ENCODE measurements around the gene CDRT4. TPM values are rescaled to one million over a fixed set of nuclear protein-coding genes. Genes with fewer than 3 reads are reported as not detected.

CDRT4 gene
- polyA plus RNA-seq, 1 of the 3 experiments (the other 2 are of a cell fraction), result 4.6 TPM

DNA sequence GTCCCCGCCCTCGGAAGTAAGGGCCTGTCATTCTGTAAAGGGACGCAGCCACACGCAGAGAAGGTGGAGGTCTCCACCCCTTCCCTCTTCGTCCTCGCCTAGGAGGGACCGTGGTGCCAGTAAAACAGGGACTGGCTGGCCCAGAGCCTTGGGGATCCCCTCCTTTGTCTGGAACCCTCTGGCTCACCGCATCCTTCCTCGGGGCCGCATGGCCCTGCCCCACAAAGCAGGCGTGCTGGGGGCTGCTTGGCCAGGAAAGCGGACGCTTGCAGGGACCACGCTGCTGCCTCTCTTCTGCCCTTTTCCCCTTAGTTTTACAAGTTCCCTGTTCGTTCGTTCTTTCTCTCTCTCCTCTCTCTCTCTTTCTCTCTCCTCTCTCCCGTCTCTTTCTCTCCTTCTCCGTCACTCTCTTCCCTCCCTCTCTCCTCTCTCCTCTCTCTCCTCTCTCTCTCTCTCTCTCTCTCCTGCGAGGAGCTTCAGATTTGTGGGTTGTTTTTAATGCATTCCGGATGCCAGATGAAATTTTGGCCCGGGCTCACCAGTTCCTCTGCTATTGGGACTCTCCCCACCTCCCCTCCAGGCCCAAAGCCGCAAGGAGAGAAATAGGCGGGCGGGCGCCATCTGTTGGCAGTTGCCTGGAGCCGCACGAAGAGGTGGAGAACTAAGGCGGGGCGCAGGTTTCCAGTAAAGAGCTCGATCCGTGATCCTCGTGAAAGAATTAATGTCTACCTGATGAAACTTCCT, 35.1 kb upstream of the CDRT4 start (continued):
- TF ChIP-seq GATA2 (CRISPR knock-in tag; IDR thresholded peaks at IDR 0.05), result no peak
- no peak for TF ChIP-seq NRF1 (IDR thresholded peaks at IDR 0.05; ENCODE audit: low read depth, low read length)
- TF ChIP-seq NFIC (IDR thresholded peaks at IDR 0.05; ENCODE audit: borderline replicate concordance), result peak; percentile 38; the same call in 1 of the 2 replicates

DNA sequence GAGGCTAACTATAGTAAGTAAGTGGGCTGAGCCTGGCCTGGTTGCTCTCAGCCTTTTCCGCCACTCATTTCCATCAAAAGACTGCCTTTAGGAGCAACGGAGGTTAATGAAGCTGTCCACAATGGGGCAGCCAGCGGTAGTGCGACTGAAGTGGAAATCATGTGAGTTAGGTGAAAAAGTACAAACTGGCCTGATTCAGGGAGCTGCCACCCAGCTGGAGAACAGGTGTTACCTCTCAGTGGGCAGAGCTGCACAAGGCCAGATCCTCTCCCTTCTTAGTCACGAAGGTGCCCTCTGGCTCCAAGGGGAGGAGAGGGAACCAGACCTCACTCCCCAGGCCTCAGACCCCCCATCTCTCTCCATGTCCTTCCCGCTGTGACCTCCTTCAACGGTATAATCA, 34.4 kb upstream of the CDRT4 start:
- Histone ChIP-seq H3K4me1 (ENCODE audit: control insufficient read depth in 1 of 2, insufficient read depth in 2 of 2, low read depth in 1 of 2, low read length in 1 of 2) (peaks cover 2 to 5% of the 10 kb centered on the region in 2 experiments; a peak in 1 of 4 replicates), H2AFZ (ENCODE audit: low read depth) (no peak overlapping the region), H3F3A (replicated peaks; ENCODE audit: insufficient read depth) (no peaks in the 10 kb centered on the region), H3K79me2 (ENCODE audit: insufficient read depth) (no peaks in the 10 kb centered on the region), H3K27me3 (ENCODE audit: insufficient read depth) (no peaks in the 10 kb centered on the region), H3K9me2 (no peaks in the 10 kb centered on the region), H3K27ac (ENCODE audit: low read depth in 2 of 2, low read length in 1 of 2) (no peak overlapping the region), H3K9ac (no peak overlapping the region), H3K4me3 (ENCODE audit: low read depth in 2 of 2, low read length in 1 of 2) (no peak overlapping the region), H3K9me3 (no peaks in the 10 kb centered on the region), H4K20me1 (ENCODE audit: insufficient read depth) (no peaks in the 10 kb centered on the region), H3K4me2 (no peak overlapping the region), H3K36me3 (replicated peaks in 1 of 2; ENCODE audit: control insufficient read depth in 1 of 2, insufficient read depth in 2 of 2, low read length in 1 of 2) (peaks cover 2 to 14% of the 10 kb centered on the region in 2 experiments)
- ChIA-PET CTCF (interaction anchor here (0.7 to 20.1 kb wide), 13 partner anchors 9 to 464 kb away, joined by 3 to 359 read pairs (median 5); partner anchors contain the start of gene PMP22), POLR2A (no interaction called here)
- TF ChIP-seq GABPA (IDR thresholded peaks at IDR 0.05; ENCODE audit: low read depth) (no peak), TCF12 (IDR thresholded peaks at IDR 0.05) (no peak), GATA2 (CRISPR knock-in tag; IDR thresholded peaks at IDR 0.05) (no peak), CHD2 (IDR thresholded peaks at IDR 0.05; ENCODE audit: low read length, partially characterized antibody) (no peak), POLR2AphosphoS5 (IDR thresholded peaks at IDR 0.05; ENCODE audit: low read depth, low read length) (no peak), MEF2A (IDR thresholded peaks at IDR 0.05; ENCODE audit: borderline replicate concordance, low read depth) (no peak), NRF1 (IDR thresholded peaks at IDR 0.05; ENCODE audit: low read depth, low read length) (no peak)
- TF ChIP-seq, protein P1, sequence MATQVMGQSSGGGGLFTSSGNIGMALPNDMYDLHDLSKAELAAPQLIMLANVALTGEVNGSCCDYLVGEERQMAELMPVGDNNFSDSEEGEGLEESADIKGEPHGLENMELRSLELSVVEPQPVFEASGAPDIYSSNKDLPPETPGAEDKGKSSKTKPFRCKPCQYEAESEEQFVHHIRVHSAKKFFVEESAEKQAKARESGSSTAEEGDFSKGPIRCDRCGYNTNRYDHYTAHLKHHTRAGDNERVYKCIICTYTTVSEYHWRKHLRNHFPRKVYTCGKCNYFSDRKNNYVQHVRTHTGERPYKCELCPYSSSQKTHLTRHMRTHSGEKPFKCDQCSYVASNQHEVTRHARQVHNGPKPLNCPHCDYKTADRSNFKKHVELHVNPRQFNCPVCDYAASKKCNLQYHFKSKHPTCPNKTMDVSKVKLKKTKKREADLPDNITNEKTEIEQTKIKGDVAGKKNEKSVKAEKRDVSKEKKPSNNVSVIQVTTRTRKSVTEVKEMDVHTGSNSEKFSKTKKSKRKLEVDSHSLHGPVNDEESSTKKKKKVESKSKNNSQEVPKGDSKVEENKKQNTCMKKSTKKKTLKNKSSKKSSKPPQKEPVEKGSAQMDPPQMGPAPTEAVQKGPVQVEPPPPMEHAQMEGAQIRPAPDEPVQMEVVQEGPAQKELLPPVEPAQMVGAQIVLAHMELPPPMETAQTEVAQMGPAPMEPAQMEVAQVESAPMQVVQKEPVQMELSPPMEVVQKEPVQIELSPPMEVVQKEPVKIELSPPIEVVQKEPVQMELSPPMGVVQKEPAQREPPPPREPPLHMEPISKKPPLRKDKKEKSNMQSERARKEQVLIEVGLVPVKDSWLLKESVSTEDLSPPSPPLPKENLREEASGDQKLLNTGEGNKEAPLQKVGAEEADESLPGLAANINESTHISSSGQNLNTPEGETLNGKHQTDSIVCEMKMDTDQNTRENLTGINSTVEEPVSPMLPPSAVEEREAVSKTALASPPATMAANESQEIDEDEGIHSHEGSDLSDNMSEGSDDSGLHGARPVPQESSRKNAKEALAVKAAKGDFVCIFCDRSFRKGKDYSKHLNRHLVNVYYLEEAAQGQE (IDR thresholded peaks at IDR 0.05; ENCODE audit: low read depth, low read length), result no peak
- TF ChIP-seq, protein P2, sequence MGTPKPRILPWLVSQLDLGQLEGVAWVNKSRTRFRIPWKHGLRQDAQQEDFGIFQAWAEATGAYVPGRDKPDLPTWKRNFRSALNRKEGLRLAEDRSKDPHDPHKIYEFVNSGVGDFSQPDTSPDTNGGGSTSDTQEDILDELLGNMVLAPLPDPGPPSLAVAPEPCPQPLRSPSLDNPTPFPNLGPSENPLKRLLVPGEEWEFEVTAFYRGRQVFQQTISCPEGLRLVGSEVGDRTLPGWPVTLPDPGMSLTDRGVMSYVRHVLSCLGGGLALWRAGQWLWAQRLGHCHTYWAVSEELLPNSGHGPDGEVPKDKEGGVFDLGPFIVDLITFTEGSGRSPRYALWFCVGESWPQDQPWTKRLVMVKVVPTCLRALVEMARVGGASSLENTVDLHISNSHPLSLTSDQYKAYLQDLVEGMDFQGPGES (IDR thresholded peaks at IDR 0.05; ENCODE audit: low read depth, low read length), result no peak
- no peak for DNase-seq
- WGBS (ENCODE audit: low lambda C conversion rate), result over 99% methylated on average over 7 of the region's 7 CpGs

Data from SK-N-SH (cell line).